HG02678 (cell line): Measurements from ENCODE around the gene OMP.
A peak's percentile ranks its signal among the peaks of the same experiment; 100 is the strongest.
"Not testable (repeated sequence)": the region's sequence is repeated elsewhere in the genome, so short reads cannot be mapped to it uniquely, and the experiment has no call there.

Experiments
- ATAC-seq: cut with Tn5 transposase; IDR thresholded peaks from one replicate; pipeline ENCODE4 v1.9.1; 2021; ENCODE audit warnings: mild to moderate bottlenecking, moderate library complexity; ENCODE audit not compliant: unreplicated experiment

The OMP gene

GRCh38 chr11:77084581-77085191, 18.0 kb upstream of the OMP start:
- no peak for ATAC-seq

- ATAC-seq = no peak
Measured at GRCh38 chr11:77085652-77086051, 17.0 kb upstream of the OMP start.

GRCh38 chr11:77086521-77087472, 15.8 kb upstream of the OMP start:
- no peak for ATAC-seq

GRCh38 chr11:77087723-77088225, 14.9 kb upstream of the OMP start:
- no peak for ATAC-seq

GRCh38 chr11:77088236-77089003, 14.2 kb upstream of the OMP start:
- no peak for ATAC-seq

- no peak for ATAC-seq
Measured at GRCh38 chr11:77089004-77089545, 13.6 kb upstream of the OMP start.

GRCh38 chr11:77090046-77090372, 12.6 kb upstream of the OMP start:
- ATAC-seq = no peak

DNA sequence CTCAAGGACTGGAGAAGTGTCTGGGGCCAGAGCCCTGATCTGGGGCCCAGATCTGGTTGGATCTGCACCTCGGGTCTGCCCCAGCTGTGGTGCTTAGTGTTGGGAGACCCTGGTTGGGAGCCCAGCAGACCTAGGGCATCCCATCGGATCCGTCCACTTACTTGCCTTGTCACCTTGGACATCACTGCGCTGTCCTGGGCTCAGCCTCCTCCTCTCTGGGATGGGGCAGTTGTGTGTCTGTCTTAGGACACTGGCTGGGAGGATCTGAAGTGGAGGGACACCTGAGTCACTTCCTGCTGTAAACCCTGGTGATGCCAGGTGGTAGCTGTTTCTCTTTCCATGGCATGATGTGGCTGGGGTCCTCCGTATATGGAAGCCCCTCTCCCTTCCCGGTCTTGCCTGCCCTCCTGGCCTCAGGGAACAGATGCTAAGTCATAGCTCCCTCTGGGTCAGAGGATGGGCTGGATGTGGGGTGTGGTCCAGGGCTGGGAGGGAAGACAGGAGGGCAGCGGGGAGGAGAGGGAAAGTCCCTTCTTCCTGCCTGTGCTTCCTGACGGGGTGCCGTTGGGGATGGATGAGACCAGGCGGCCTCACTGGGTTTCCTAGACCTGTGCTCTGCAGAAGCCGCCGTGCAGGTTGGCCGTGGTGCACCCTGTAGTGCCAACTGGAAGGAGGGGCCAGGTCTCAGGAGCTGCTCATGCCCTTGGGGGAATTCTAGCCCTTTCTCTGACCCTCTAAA, 12.1 kb upstream of the OMP start:
- no peak for ATAC-seq

DNA sequence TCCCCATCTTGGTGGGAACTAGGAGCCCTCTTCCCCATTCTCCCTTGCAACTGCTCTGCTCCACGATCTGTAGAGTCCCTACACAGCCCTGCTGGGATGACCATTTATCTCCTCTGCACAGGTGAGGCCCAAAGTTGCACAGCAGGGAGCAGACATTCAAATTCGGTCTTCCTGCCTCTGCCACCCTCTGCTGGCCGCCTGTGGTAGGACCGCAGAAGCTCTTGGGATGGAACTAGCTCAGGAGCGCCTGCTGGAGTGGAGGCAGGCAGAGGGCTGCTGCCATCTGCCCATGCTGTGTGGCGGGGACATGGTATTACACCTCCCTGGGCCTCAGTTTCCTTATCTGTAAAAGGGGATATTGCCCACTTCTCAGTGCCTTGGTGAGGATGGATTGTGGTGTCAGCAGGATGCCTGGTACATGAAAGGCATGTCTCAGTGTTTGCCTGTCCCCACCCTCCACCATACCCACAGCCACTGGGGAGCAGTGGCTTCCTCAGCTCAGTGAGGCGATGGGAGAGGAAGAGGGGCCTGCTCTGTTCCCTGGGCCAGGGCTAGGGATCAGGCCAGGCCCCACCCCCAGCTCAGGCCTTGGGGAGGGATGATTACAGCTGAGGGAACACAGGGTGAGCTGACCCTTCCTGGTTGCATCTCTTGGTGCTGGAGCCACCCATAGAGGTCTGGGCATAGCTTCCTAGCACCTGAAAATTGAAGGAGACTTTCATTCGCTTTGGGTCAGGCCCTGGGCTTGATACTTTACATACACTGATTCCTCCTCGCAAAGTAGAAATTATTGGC, 11.3 kb upstream of the OMP start:
- ATAC-seq = peak; percentile 81

GRCh38 chr11:77092382-77092781, 10.3 kb upstream of the OMP start:
- no peak for ATAC-seq

GRCh38 chr11:77093056-77093891, 9.4 kb upstream of the OMP start:
- ATAC-seq = no peak

GRCh38 chr11:77093987-77094840, 8.4 kb upstream of the OMP start:
- ATAC-seq = no peak

DNA sequence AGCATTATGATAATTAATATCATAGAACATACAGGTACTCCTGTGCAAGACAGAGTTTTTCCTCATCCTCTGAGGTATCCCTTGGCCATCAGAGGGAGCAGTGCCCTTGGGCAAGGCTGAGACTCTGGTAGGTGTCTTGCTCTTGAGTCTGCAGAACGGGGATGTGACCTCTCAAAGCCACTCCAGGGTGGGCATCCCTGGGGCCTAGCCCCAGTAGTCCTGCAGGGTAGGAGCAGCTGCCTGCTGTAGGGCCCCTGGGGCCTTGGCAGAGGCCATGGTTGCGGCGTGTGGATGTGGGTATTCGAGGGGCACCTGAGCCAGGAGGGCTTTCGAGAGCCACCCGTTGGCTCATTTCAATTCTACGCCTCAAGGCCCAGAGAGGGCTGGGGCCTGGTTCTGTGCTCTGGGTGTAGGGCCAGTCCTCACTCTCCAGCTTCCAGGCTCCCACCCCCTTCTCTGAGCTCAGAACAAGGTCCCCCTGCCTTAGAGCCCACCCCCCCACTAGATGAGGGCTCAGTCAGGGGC, 7.7 kb upstream of the OMP start:
- ATAC-seq = no peak

DNA sequence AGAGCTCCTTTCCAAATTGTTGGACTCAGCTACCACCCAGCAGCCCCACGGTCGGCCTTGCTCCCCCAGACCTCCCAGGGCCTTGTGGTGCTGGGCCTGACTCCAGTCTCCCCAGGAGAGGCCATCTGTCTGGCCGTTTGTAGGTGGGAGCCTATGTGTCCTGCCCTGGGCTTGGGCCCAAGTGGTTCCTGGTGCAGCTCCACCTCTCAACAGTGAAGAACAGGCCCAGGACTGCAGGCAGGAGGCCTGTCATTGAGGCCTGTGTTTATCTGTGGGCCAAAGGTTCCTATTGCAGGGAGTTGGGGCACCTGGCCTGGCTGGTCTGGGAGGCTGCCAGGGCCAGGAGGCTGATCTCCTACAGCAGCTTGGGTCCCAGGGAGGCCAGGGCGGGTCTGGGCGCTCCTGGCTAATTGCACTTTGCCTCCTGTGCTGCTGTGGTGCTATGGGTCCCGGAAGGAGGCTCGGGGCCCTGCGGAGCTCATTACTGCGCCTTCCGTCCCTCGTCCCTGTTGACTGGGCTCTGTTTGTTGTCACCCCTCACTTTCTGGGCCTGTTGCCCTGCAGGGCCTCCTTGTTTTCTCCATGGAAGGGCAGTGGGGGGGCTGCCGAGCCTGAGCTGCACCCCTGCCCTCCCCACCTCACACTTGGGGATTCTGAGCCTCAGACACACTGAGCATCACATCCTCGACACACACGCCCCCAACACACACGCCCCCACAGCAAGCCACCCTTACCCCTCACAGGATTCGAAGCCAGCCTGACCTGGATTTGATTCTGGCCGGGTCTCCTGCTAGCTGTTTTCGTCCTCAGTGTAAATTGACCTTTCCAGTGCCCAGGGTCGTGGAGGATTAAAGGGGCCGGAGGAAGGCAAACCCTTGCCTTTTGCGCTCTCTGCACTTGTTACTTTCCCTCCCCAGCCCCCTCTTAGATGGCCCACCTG, 6.8 kb upstream of the OMP start:
- no peak for ATAC-seq

GRCh38 chr11:77096591-77097019, 6.0 kb upstream of the OMP start:
- no peak for ATAC-seq

GRCh38 chr11:77097180-77097579, 5.5 kb upstream of the OMP start:
- ATAC-seq = not testable (repeated sequence)
